GM21423 (cell line): ENCODE data around the gene SHC3.

Experiments used
- ATAC-seq: cut with Tn5 transposase; IDR thresholded peaks from one replicate; pipeline ENCODE4 v1.9.1; 2021; ENCODE audit warnings: mild to moderate bottlenecking, moderate library complexity; ENCODE audit not compliant: unreplicated experiment

The SHC3 gene

GRCh38 chr9:89154651-89155336 lies 23.8 kb downstream of the SHC3 start:
- no peak for ATAC-seq

- no peak for ATAC-seq
These were observed 24.4 kb downstream of the SHC3 start for GRCh38 chr9:89154218-89154617.

- no peak for ATAC-seq
These were observed 25.2 kb downstream of the SHC3 start for GRCh38 chr9:89153232-89154017.

- no peak for ATAC-seq
These were observed 28.9 kb downstream of the SHC3 start for GRCh38 chr9:89149726-89150125.

- no peak for ATAC-seq
These were observed 33.5 kb downstream of the SHC3 start for GRCh38 chr9:89145097-89145496.

- ATAC-seq = no peak
These were observed 34.4 kb downstream of the SHC3 start for GRCh38 chr9:89144238-89144637.

GRCh38 chr9:89143266-89143665 lies 35.4 kb downstream of the SHC3 start:
- no peak for ATAC-seq

GRCh38 chr9:89139455-89139854 lies 39.2 kb downstream of the SHC3 start:
- ATAC-seq = no peak

- ATAC-seq = no peak
These were observed 39.9 kb downstream of the SHC3 start for GRCh38 chr9:89138463-89139390.

- no peak for ATAC-seq
These were observed 40.8 kb downstream of the SHC3 start for GRCh38 chr9:89137542-89138462.

- ATAC-seq = no peak
These were observed 42.9 kb downstream of the SHC3 start for GRCh38 chr9:89135591-89136166.

- no peak for ATAC-seq
These were observed 43.9 kb downstream of the SHC3 start for GRCh38 chr9:89134709-89135108.

GRCh38 chr9:89122949-89123348 lies 55.7 kb downstream of the SHC3 start:
- no peak for ATAC-seq

GRCh38 chr9:89120704-89121103 lies 57.9 kb downstream of the SHC3 start:
- no peak for ATAC-seq

GRCh38 chr9:89116805-89117192 lies 61.8 kb downstream of the SHC3 start:
- ATAC-seq = no peak

- ATAC-seq = no peak
These were observed 62.4 kb downstream of the SHC3 start for GRCh38 chr9:89116064-89116804.

- no peak for ATAC-seq
These were observed 63.2 kb downstream of the SHC3 start for GRCh38 chr9:89115426-89115825.

GRCh38 chr9:89114741-89115140 lies 63.9 kb downstream of the SHC3 start:
- ATAC-seq = no peak

- no peak for ATAC-seq
These were observed 64.8 kb downstream of the SHC3 start for GRCh38 chr9:89113851-89114250.
